GM21447 (cell line): ENCODE measurements around the gene SEMA4D.

Experiments
- ATAC-seq: cut with Tn5 transposase; IDR thresholded peaks from one replicate; pipeline ENCODE4 v1.9.1; 2021; ENCODE audit not compliant: unreplicated experiment

SEMA4D gene

GRCh38 chr9:89528540-89528939 lies 30.6 kb upstream of the SEMA4D start:
- ATAC-seq: no peak

GRCh38 chr9:89528131-89528530 lies 30.2 kb upstream of the SEMA4D start:
- ATAC-seq: no peak

- no peak for ATAC-seq
Measured at GRCh38 chr9:89527084-89527483, 29.2 kb upstream of the SEMA4D start.

- ATAC-seq: no peak
Measured at GRCh38 chr9:89526667-89527066, 28.8 kb upstream of the SEMA4D start.

- ATAC-seq: no peak
Measured at GRCh38 chr9:89525446-89526374, 27.8 kb upstream of the SEMA4D start.

GRCh38 chr9:89524963-89525362 lies 27.1 kb upstream of the SEMA4D start:
- no peak for ATAC-seq

- ATAC-seq: no peak
Measured at GRCh38 chr9:89523948-89524347, 26.0 kb upstream of the SEMA4D start.

- ATAC-seq: peak; percentile 9
Measured at GRCh38 chr9:89522959-89523285, 25.0 kb upstream of the SEMA4D start.

- ATAC-seq: peak; percentile 95
Measured at GRCh38 chr9:89522261-89522958, 24.5 kb upstream of the SEMA4D start.

- ATAC-seq: no peak
Measured at GRCh38 chr9:89519366-89519805, 21.5 kb upstream of the SEMA4D start.

GRCh38 chr9:89518466-89519365 lies 20.8 kb upstream of the SEMA4D start:
- no peak for ATAC-seq

- no peak for ATAC-seq
Measured at GRCh38 chr9:89515416-89515815, 17.5 kb upstream of the SEMA4D start.

- ATAC-seq: no peak
Measured at GRCh38 chr9:89514956-89515355, 17.0 kb upstream of the SEMA4D start.

- ATAC-seq: no peak
Measured at GRCh38 chr9:89514337-89514736, 16.4 kb upstream of the SEMA4D start.

- ATAC-seq: no peak
Measured at GRCh38 chr9:89513837-89514236, 15.9 kb upstream of the SEMA4D start.

- ATAC-seq: no peak
Measured at GRCh38 chr9:89512382-89512781, 14.5 kb upstream of the SEMA4D start.

- no peak for ATAC-seq
Measured at GRCh38 chr9:89508951-89509615, 11.2 kb upstream of the SEMA4D start.

- no peak for ATAC-seq
Measured at GRCh38 chr9:89505911-89506310, 8.0 kb upstream of the SEMA4D start.

- ATAC-seq: no peak
Measured at GRCh38 chr9:89505048-89505447, 7.1 kb upstream of the SEMA4D start.

GRCh38 chr9:89502671-89503070 lies 4.8 kb upstream of the SEMA4D start:
- ATAC-seq: no peak
